HCT116 (cell line): Measurements from ENCODE around the gene NLGN2. TPM values are rescaled to one million over a fixed set of nuclear protein-coding genes. Genes with fewer than 3 reads are reported as not detected.

Experiments used
- ATAC-seq: fragments of 200-7000 bp; cut with Tn5 transposase; 2 replicates; pipeline ENCODE4 v1.9.1; 2020; ENCODE audit warnings: mild to moderate bottlenecking, moderate library complexity
- BruUV-seq: library from RNA; stranded (reverse); fragments of 400-500 nt; replicated peaks from 2 replicates; lab custom pipeline; 2021; lab: Mats Ljungman, UMichigan
- CTCF ChIA-PET: fragments of 300-600 bp; sonication (Branson Sonifier 250); formaldehyde crosslinking; loops from one replicate; lab custom pipeline; 2021; ENCODE audit warnings: antibody characterized with exemption; lab: Charles Lee
- POLR2A ChIA-PET: fragments of 300-600, 350-600 bp; sonication (Branson Sonifier 250); formaldehyde crosslinking; loops from one replicate; lab custom pipeline; 2021; ENCODE audit warnings: antibody characterized with exemption; lab: Charles Lee
- RAD21 ChIA-PET, 2 experiments: fragments of 300-600 bp; sonication (Branson Sonifier 250); formaldehyde crosslinking; loops; one replicate each; lab custom pipeline; 2023; ENCODE audit warnings: low total read pairs in 2 of 2; ENCODE audit not compliant: uncharacterized antibody in 2 of 2, unreplicated experiment in 2 of 2, low non-redundant PET in 1 of 2; lab: Charles Lee
- DNase-seq: peaks from one replicate; pipeline ENCODE4 v3.0.0-alpha.2; 2010; ENCODE audit warnings: low read depth, low spot score
- H2AFZ ChIP-seq: fragments of 200-600 bp; shearing (Covaris generic), sonication (generic); 2 replicates; pipeline ENCODE4 v1.6.1; 2017; ENCODE audit warnings: low read depth, mixed run types, mixed read lengths, antibody characterized with exemption, low read length; ENCODE audit not compliant: poor library complexity, severe bottlenecking
- H3K27ac ChIP-seq: 2 replicates; pipeline ENCODE4 v1.5.1; 2012; ENCODE audit warnings: low read depth, low read length
- H3K27me3 ChIP-seq: fragments of 200-600 bp; sonication (generic); 2 replicates; pipeline ENCODE4 v1.6.1; 2016; ENCODE audit warnings: mixed run types, low read length, mixed read lengths; ENCODE audit not compliant: insufficient read depth
- H3K36me3 ChIP-seq, 2 experiments: fragments of 200-500 bp in 1 of 2; fragments of 200-600 bp in 1 of 2; sonication (Bioruptor generic) in 1 of 2; sonication (generic) in 1 of 2; 2 replicates each; pipeline versions ENCODE4 v1.5.1 to v1.6.1; 2014 to 2016; ENCODE audit warnings: low read length in 2 of 2, inconsistent platforms in 1 of 2, mixed read lengths in 1 of 2, mixed run types in 1 of 2; ENCODE audit not compliant: insufficient read depth in 2 of 2, control insufficient read depth in 1 of 2
- H3K4me1 ChIP-seq, 2 experiments: fragments of 200-600 bp in 1 of 2; sonication (generic) in 1 of 2; 2 replicates each; pipeline versions ENCODE4 v1.5.1 to v1.6.1; 2012 to 2017; ENCODE audit warnings: low read length in 2 of 2, inconsistent platforms in 1 of 2, mild to moderate bottlenecking in 1 of 2, mixed read lengths in 1 of 2, mixed run types in 1 of 2, moderate library complexity in 1 of 2; ENCODE audit not compliant: insufficient read depth in 2 of 2, control insufficient read depth in 1 of 2
- H3K4me2 ChIP-seq: fragments of 200-600 bp; sonication (generic); 2 replicates; pipeline ENCODE4 v1.6.1; 2017; ENCODE audit warnings: mixed run types, low read length, mixed read lengths
- H3K4me3 ChIP-seq, 2 experiments: fragments of 200-600 bp in 1 of 2; sonication (generic) in 1 of 2; replicated peaks in 1 of 2; 2 replicates each; pipeline ENCODE4 v1.5.1; 2011 to 2016; ENCODE audit warnings: low read length in 2 of 2, control low read depth in 1 of 2, low read depth in 1 of 2, mild to moderate bottlenecking in 1 of 2, mixed read lengths in 1 of 2, mixed run types in 1 of 2
- H3K79me2 ChIP-seq: fragments of 200-600 bp; sonication (generic); 2 replicates; pipeline ENCODE4 v1.6.1; 2017; ENCODE audit warnings: mild to moderate bottlenecking, mixed run types, low read length, moderate library complexity, mixed read lengths; ENCODE audit not compliant: insufficient read depth
- H3K9ac ChIP-seq: fragments of 200-600 bp; sonication (generic); 2 replicates; pipeline ENCODE4 v1.6.1; 2016; ENCODE audit warnings: low read length, mixed read lengths
- H3K9me2 ChIP-seq: fragments of 200-600 bp; sonication (generic), shearing (Covaris generic); 2 replicates; pipeline ENCODE4 v1.6.1; 2017; ENCODE audit warnings: mixed run types, mild to moderate bottlenecking, moderate library complexity; ENCODE audit not compliant: insufficient read depth
- H3K9me3 ChIP-seq, 2 experiments: fragments of 200-500 bp in 1 of 2; fragments of 200-600 bp in 1 of 2; sonication (Bioruptor generic) in 1 of 2; sonication (generic) in 1 of 2; 2 replicates each; pipeline ENCODE4 v1.6.1; 2014 to 2017; ENCODE audit warnings: low read length in 2 of 2, mixed read lengths in 2 of 2, inconsistent platforms in 1 of 2, low read depth in 1 of 2, mild to moderate bottlenecking in 1 of 2, mixed run types in 1 of 2, moderate library complexity in 1 of 2; ENCODE audit not compliant: control insufficient read depth in 1 of 2, insufficient read depth in 1 of 2
- H4K20me1 ChIP-seq: fragments of 200-600 bp; sonication (generic), shearing (Covaris generic); 2 replicates; pipeline ENCODE4 v1.6.1; 2017; ENCODE audit warnings: mixed run types, mild to moderate bottlenecking, moderate library complexity; ENCODE audit not compliant: insufficient read depth
- ATF3 ChIP-seq: IDR thresholded peaks from 2 replicates; pipeline ENCODE4 v1.6.1; 2012
- CBX3 ChIP-seq: IDR thresholded peaks from 2 replicates; pipeline ENCODE4 v1.6.1; 2012; ENCODE audit warnings: low read depth
- CEBPB ChIP-seq: IDR thresholded peaks from 2 replicates; pipeline ENCODE4 v1.6.1; 2012; ENCODE audit warnings: low read depth
- EZH2 ChIP-seq: fragments of 200-600 bp; sonication (generic); IDR thresholded peaks from 2 replicates; pipeline ENCODE4 v1.6.1; 2017; ENCODE audit warnings: antibody characterized with exemption, mixed run types
- EZH2phosphoT487 ChIP-seq: fragments of 200-600 bp; IDR thresholded peaks from 2 replicates; pipeline ENCODE4 v1.6.1; 2018; ENCODE audit warnings: antibody characterized with exemption, borderline replicate concordance
- FOSL1 ChIP-seq: IDR thresholded peaks from 2 replicates; pipeline ENCODE4 v1.6.1; 2012; ENCODE audit warnings: low read depth
- JUND ChIP-seq: IDR thresholded peaks from 2 replicates; pipeline ENCODE4 v1.6.1; 2012
- POLR2AphosphoS5 ChIP-seq: IDR thresholded peaks from 2 replicates; pipeline ENCODE4 v1.6.1; 2011; ENCODE audit warnings: mild to moderate bottlenecking, low read depth, low read length, moderate library complexity
- RAD21 ChIP-seq: IDR thresholded peaks from 2 replicates; pipeline ENCODE4 v1.6.1; 2012; ENCODE audit warnings: low read depth, mild to moderate bottlenecking
- SP1 ChIP-seq: IDR thresholded peaks from 2 replicates; pipeline ENCODE4 v1.6.1; 2012; ENCODE audit warnings: low read depth
- SRF ChIP-seq: IDR thresholded peaks from 2 replicates; pipeline ENCODE4 v1.6.1; 2012; ENCODE audit warnings: low read depth
- TCF7L2 ChIP-seq: IDR thresholded peaks from 2 replicates; pipeline ENCODE4 v1.7.0; 2011; ENCODE audit warnings: borderline replicate concordance, inconsistent platforms; ENCODE audit not compliant: insufficient read depth, insufficient read length; ENCODE audit errors: extremely low read depth
- YY1 ChIP-seq: IDR thresholded peaks from 2 replicates; pipeline ENCODE4 v1.6.1; 2011; ENCODE audit warnings: low read length, low read depth, moderate library complexity, mild to moderate bottlenecking; ENCODE audit not compliant: insufficient replicate concordance; ENCODE audit errors: extremely low read depth
- ZFX ChIP-seq: fragments of 450-650 bp; IDR thresholded peaks from 2 replicates; pipeline ENCODE4 v1.6.1; 2017
- ZNF274 ChIP-seq: fragments of 200-500 bp; sonication (Bioruptor generic); IDR thresholded peaks from 2 replicates; pipeline ENCODE4 v1.6.1; 2014; ENCODE audit warnings: mild to moderate bottlenecking, low read depth, low read length, inconsistent platforms
- intact Hi-C: fragments of 100-400 bp; cut with micrococcal nuclease; formaldehyde crosslinking; loops from 2 replicates; pipeline ENCODE4 v1.10.0; 2022
- total RNA-seq: library from RNA; stranded (reverse); gene quantifications from one replicate; pipeline ENCODE4 v1.2.1, GENCODE V29; 2021; ENCODE audit not compliant: unreplicated experiment
- TF ChIP-seq, protein P1 (sequence below): IDR thresholded peaks from 2 replicates; pipeline ENCODE4 v1.6.1; 2012; ENCODE audit warnings: low read depth
- TF ChIP-seq, protein P2 (sequence below), 3 experiments: fragments of 200-600 bp in 1 of 3; sonication (generic) in 1 of 3; IDR thresholded peaks in 2 of 3; conservative IDR thresholded peaks in 1 of 3; 2 replicates each; pipeline ENCODE4 v1.5.1; 2012 to 2017; ENCODE audit warnings: low read depth in 2 of 3, low read length in 2 of 3, antibody characterized with exemption in 1 of 3, borderline replicate concordance in 1 of 3, control low read depth in 1 of 3, mild to moderate bottlenecking in 1 of 3, mixed read lengths in 1 of 3, mixed run types in 1 of 3, moderate library complexity in 1 of 3; ENCODE audit not compliant: insufficient read depth in 1 of 3

NLGN2 gene
- total RNA-seq, 1 experiment from 2014 or later = 60.5 TPM

- no peaks in the 10 kb centered on the region; a peak in 1 of 4 replicates for H3K9me3 ChIP-seq
- no peak within 1 kb of the TSS for H3K4me2 ChIP-seq
- H2AFZ ChIP-seq = no peak within 1 kb of the TSS
- ChIA-PET CTCF (no interaction called here), POLR2A (no interaction called here), RAD21 (no interaction called here)
- no peaks in the 10 kb centered on the region for H3K27me3 ChIP-seq
- no peak for ATAC-seq
- H3K4me3 ChIP-seq = no peak within 1 kb of the TSS
- no peaks in the 10 kb centered on the region for H4K20me1 ChIP-seq
- H3K27ac ChIP-seq = no peak within 1 kb of the TSS
- H3K36me3 ChIP-seq = no peaks in the 10 kb centered on the region
- intact Hi-C loops = no loop called here
- H3K4me1 ChIP-seq = no peaks in the 10 kb centered on the region
- no peaks in the 10 kb centered on the region for H3K9me2 ChIP-seq
- BruUV-seq = no TSS peak
- H3K9ac ChIP-seq = no peak within 1 kb of the TSS
- TF ChIP-seq SRF = no peak
- no peak for TF ChIP-seq ZNF274
- no peak for TF ChIP-seq ATF3
- TF ChIP-seq FOSL1 = no peak
- TF ChIP-seq RAD21 = no peak
- TF ChIP-seq, protein P1, sequence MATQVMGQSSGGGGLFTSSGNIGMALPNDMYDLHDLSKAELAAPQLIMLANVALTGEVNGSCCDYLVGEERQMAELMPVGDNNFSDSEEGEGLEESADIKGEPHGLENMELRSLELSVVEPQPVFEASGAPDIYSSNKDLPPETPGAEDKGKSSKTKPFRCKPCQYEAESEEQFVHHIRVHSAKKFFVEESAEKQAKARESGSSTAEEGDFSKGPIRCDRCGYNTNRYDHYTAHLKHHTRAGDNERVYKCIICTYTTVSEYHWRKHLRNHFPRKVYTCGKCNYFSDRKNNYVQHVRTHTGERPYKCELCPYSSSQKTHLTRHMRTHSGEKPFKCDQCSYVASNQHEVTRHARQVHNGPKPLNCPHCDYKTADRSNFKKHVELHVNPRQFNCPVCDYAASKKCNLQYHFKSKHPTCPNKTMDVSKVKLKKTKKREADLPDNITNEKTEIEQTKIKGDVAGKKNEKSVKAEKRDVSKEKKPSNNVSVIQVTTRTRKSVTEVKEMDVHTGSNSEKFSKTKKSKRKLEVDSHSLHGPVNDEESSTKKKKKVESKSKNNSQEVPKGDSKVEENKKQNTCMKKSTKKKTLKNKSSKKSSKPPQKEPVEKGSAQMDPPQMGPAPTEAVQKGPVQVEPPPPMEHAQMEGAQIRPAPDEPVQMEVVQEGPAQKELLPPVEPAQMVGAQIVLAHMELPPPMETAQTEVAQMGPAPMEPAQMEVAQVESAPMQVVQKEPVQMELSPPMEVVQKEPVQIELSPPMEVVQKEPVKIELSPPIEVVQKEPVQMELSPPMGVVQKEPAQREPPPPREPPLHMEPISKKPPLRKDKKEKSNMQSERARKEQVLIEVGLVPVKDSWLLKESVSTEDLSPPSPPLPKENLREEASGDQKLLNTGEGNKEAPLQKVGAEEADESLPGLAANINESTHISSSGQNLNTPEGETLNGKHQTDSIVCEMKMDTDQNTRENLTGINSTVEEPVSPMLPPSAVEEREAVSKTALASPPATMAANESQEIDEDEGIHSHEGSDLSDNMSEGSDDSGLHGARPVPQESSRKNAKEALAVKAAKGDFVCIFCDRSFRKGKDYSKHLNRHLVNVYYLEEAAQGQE = no peak
- TF ChIP-seq JUND = no peak
- TF ChIP-seq CBX3 = no peak
- TF ChIP-seq ZFX = no peak
- TF ChIP-seq, protein P2, sequence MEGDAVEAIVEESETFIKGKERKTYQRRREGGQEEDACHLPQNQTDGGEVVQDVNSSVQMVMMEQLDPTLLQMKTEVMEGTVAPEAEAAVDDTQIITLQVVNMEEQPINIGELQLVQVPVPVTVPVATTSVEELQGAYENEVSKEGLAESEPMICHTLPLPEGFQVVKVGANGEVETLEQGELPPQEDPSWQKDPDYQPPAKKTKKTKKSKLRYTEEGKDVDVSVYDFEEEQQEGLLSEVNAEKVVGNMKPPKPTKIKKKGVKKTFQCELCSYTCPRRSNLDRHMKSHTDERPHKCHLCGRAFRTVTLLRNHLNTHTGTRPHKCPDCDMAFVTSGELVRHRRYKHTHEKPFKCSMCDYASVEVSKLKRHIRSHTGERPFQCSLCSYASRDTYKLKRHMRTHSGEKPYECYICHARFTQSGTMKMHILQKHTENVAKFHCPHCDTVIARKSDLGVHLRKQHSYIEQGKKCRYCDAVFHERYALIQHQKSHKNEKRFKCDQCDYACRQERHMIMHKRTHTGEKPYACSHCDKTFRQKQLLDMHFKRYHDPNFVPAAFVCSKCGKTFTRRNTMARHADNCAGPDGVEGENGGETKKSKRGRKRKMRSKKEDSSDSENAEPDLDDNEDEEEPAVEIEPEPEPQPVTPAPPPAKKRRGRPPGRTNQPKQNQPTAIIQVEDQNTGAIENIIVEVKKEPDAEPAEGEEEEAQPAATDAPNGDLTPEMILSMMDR (IDR thresholded peaks at IDR 0.05 in 2 of 3, conservative IDR thresholded peaks at IDR 0.05 in 1 of 3; ENCODE audit: borderline replicate concordance in 1 of 3, insufficient read depth in 1 of 3, low read depth in 2 of 3, low read length in 2 of 3) = no peak
- TF ChIP-seq POLR2AphosphoS5 = no peak
- TF ChIP-seq EZH2 = no peak
- no peak for TF ChIP-seq YY1
- no peak for TF ChIP-seq EZH2phosphoT487
- TF ChIP-seq SP1 = no peak
- no peak for TF ChIP-seq CEBPB
- TF ChIP-seq TCF7L2 = no peak
- no peaks in the 10 kb centered on the region for H3K79me2 ChIP-seq
- no peak for DNase-seq
These were observed 20.9 kb downstream of the NLGN2 start, which contains the start of gene SPEM3 for GRCh38 chr17:7428557-7428956. SPEM3 (plus strand) TSS chr17:7428857; CDS start chr17:7428903, 46 bp downstream.
